ENCODE results near the gene C11orf65.
A peak's percentile ranks its signal among the peaks of the same experiment; 100 is the strongest.

C11orf65 gene

GRCh38 chr11:108500721-108501120 lies 33.4 kb upstream of the C11orf65 start:
- no peak overlapping the region for H3K4me3 ChIP-seq (replicated peaks in 1 of 2; ENCODE audit: low read depth in 2 of 2, low read length in 2 of 2)
- no peak for DNase-seq (ENCODE audit: low read depth in 2 of 2)
- no peak for TF ChIP-seq CTCF (IDR thresholded peaks at IDR 0.05; ENCODE audit: low read depth, low read length)

- no peak for DNase-seq (ENCODE audit: low read depth in 2 of 2)
- H3K4me3 ChIP-seq (replicated peaks in 1 of 2; ENCODE audit: low read depth in 2 of 2, low read length in 2 of 2) = no peak overlapping the region
- no peak for TF ChIP-seq CTCF (IDR thresholded peaks at IDR 0.05; ENCODE audit: low read depth, low read length)
These were observed 32.8 kb upstream of the C11orf65 start for GRCh38 chr11:108500169-108500568.

- DNase-seq (ENCODE audit: low read depth in 2 of 2) = no peak
- TF ChIP-seq CTCF (IDR thresholded peaks at IDR 0.05; ENCODE audit: low read depth, low read length) = no peak
- peak overlapping the region; percentile 57 to 66 for H3K4me3 ChIP-seq (replicated peaks in 1 of 2; ENCODE audit: low read depth in 2 of 2, low read length in 2 of 2)
These were observed 31.6 kb upstream of the C11orf65 start for GRCh38 chr11:108498816-108499408.

- DNase-seq (ENCODE audit: low read depth in 2 of 2) = peak; percentile 41 to 60
- TF ChIP-seq CTCF (IDR thresholded peaks at IDR 0.05; ENCODE audit: low read depth, low read length) = no peak
- peak within 1 kb of the TSS; percentile 57 to 66 for H3K4me3 ChIP-seq (replicated peaks in 1 of 2; ENCODE audit: low read depth in 2 of 2, low read length in 2 of 2)
These were observed 30.9 kb upstream of the C11orf65 start, which contains the start of gene POGLUT3 for GRCh38 chr11:108498046-108498815. POGLUT3 (minus strand) TSS chr11:108498384; CDS start chr11:108498366, 18 bp downstream.

- peak; percentile 98 to 99 for DNase-seq (ENCODE audit: low read depth in 2 of 2)
These were observed 30.2 kb upstream of the C11orf65 start for GRCh38 chr11:108497317-108498045.

More at GRCh38 chr11:108497317-108498045, 30.2 kb upstream of the C11orf65 start:
- H3K4me3 ChIP-seq (replicated peaks in 1 of 2; ENCODE audit: low read depth in 2 of 2, low read length in 2 of 2) = peak overlapping the region; percentile 57 to 58
- no peak for TF ChIP-seq CTCF (IDR thresholded peaks at IDR 0.05; ENCODE audit: low read depth, low read length)

Measured in cardiac fibroblast (primary cell).